HG02588 (cell line): ENCODE results near the gene PAEP.

Experiments
- ATAC-seq: cut with Tn5 transposase; IDR thresholded peaks from one replicate; pipeline ENCODE4 v1.9.1; 2021; ENCODE audit warnings: mild to moderate bottlenecking, moderate library complexity; ENCODE audit not compliant: unreplicated experiment

Gene PAEP

DNA sequence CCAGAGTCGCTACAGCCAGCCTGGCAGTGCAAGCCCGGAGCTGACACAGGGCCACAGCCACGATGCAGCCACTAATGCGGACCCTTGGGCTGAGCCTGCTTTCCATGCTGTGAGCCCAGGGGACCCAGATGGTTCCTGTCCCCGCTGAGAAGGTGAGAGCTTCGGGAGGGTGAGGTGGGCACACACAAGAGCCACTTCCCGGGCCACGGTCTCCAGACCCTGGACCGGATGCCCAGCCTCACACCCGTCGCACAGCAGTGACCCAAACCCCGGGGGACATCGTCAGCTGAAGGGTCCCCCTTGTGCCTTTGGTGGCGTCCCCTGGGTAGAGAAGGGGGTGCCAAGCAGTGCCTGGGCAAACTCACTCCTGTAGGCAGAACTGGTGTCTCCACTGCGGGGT lies 13.4 kb downstream of the PAEP start:
- ATAC-seq, result no peak

DNA sequence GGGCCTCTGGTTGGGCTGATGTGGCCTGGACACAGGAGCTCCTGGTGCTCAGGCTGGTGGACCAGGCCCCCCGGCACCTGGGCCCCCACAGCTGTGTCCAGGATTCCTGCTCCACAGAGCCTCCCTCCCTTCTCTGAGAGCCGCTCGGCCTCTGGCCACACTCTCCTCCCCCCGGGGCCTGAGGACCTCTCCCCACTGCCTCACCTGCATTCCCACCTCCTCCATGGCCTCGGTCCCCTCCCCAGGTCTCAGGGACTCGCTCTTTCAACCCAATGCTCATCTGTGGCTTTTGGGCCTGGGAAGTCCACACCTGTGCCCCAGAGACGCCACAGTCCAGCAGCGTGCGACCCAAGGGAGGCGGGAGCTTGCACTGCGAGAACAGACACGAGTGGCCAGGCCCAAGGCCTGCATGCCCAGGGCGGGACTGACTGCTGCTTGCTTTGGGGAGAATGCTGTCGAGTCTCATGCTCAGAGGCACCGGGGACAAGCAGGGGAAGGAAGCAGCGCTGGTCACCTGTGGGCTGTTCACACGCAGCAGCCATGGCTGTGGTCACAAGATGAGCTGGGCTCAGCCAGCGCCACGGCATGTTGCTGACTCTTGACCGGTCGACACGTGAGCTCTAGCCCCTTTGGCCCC lies 14.6 kb downstream of the PAEP start:
- ATAC-seq, result no peak

- ATAC-seq, result no peak
Observed at GRCh38 chr9:135577256-135577655, 15.7 kb downstream of the PAEP start.

DNA sequence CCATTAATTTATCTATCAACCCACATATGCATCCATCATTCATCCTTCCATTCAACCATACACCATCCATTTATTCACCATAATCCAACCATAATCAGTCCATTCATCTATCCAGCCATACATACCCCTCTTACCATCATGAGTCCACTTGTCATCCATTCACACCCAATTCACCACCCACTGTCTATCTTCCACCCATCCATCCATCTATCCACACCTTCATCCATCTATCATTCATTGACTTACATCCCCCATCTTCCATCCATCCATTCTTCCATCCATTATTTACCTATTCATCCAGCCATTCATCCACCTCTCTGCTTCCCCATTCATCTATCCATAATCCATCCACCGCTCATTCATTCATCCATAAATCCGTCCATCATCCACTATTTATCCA lies 17.8 kb downstream of the PAEP start:
- no peak for ATAC-seq

DNA sequence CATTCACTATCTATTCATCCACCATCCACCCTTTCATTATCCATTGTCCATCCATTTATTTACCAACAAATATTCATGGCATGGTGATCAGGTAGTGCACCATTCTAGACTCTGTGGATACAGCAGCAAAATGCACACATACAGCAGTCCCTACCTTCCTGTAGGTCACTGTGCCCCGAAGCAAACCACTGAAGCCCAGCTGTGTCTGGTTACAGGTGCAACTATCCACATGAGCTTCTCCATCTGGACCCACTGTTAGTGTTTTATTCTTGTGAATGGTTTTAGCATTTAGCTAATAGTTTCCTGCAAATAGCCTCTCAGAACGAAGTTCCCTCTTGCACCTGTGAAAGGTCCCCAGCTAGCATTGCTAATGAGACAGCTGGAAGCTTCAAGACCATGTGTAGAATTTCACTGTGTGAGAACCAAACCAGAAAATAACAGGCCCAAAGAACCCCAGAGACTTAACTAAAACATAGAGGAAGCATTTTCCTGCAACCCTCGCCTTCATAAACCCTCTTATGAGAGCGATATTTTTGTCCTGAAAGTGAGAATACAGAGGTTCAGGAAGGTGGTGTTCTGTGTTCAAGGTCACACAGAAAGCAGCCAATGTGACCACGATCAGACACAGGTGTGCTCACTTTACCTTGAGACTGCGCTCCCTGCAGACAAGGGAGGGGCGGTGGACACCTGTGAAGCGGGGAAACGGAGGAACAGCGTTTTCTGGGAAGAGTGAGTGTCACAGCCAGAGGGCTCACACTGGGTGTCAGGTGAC lies 18.5 kb downstream of the PAEP start:
- ATAC-seq, result no peak

- no peak for ATAC-seq
Observed at GRCh38 chr9:135580664-135581380, 19.3 kb downstream of the PAEP start.

- no peak for ATAC-seq
Observed at GRCh38 chr9:135581636-135582426, 20.3 kb downstream of the PAEP start.

GRCh38 chr9:135582541-135582940 lies 21.0 kb downstream of the PAEP start:
- ATAC-seq, result no peak

DNA sequence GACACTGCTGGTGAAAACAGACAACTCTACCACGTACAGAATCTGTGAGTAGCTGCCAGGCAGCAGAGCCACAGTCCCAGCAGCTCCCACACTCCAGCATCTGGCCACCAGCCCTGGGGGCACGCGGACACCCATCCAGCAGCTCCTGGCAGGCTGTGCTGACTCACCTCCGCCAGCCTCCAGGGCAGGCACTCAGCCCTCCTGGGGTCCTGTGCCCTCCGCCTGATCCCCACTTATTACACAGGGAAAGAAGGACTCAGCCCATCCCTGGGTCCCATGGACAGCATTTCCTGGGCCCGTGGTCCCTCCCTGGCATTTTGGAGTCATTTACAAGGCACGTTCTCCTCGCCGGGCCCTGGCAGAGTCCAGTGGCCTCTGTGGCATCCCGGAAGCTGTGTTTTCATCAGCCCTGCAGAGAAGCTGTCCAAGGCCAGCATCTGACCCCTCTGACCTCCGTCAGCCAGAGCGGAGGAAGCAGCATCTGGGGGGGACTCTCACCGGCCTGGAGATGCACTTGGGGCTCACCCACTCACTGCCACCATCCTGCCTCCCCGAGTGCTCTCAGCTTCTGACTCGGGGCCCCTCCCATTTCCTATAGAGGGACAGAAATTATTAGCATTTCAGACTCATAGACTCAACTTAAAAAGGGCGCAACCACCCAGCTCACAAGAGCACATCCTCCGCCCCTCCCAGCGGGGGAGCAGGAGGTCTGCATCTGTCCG lies 21.6 kb downstream of the PAEP start:
- ATAC-seq, result no peak

DNA sequence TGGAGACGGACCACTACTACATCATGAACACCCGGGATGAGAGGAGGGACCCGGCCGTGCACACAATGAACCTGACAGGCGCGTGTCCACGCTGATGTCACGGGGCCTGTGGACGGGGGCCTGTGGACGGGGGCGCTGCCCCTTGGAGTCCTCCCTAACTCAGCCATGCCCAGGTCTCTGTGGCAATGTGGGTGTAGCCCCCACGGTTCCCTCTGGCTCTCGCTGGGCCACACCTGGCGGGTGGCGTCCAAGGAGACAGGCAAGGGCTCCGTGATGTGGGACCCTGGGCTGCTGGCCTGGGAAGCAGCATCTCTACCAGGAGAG lies 22.1 kb downstream of the PAEP start:
- no peak for ATAC-seq

- ATAC-seq, result no peak
Observed at GRCh38 chr9:135584371-135584770, 22.8 kb downstream of the PAEP start.

- no peak for ATAC-seq
Observed at GRCh38 chr9:135584934-135585333, 23.4 kb downstream of the PAEP start.

DNA sequence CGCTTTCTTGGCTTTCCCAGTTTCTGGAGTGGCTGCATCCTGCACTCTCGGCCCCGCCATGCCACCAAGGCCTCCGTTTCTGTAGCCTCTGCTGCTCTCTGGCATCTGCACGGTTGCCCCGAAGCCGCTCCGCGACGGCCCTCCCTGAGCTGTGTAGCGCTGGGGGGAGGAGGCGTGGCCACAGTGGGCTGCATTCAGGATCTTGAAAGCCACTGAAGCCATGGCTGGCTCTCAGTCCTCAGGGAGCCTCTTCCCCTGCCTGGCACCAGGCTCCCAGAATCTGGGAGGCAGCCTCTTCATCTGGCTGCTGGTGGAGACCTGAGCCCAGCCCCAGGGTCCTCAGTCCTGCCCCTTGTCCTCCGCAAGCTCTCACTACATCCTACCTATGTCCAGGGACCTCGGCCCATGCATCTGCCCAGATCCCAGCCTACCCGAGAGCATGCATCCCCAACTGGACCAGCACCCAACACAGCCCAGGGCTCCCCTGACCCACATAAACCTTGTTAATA lies 25.1 kb downstream of the PAEP start:
- no peak for ATAC-seq

DNA sequence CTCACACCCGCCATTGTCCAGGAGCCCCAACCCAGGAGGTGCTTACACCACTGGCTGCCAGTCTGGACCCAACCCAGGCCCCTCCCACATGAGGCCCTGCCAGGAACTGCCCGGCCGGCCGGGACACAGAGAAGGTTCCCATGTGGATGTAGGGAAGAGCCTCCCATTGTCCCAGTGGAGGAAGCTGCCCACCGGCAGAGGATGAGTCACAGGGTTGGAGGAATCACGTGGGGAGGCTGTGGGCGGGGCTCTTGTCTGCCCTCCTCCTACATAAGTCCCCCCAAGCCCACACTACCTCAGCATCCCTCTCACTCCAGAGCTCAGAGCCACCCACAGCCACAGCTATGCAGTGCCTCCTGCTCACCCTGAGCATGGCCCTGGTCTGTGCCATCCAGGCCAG lies 26.1 kb downstream of the PAEP start:
- no peak for ATAC-seq

GRCh38 chr9:135588371-135588770 lies 26.8 kb downstream of the PAEP start:
- no peak for ATAC-seq

DNA sequence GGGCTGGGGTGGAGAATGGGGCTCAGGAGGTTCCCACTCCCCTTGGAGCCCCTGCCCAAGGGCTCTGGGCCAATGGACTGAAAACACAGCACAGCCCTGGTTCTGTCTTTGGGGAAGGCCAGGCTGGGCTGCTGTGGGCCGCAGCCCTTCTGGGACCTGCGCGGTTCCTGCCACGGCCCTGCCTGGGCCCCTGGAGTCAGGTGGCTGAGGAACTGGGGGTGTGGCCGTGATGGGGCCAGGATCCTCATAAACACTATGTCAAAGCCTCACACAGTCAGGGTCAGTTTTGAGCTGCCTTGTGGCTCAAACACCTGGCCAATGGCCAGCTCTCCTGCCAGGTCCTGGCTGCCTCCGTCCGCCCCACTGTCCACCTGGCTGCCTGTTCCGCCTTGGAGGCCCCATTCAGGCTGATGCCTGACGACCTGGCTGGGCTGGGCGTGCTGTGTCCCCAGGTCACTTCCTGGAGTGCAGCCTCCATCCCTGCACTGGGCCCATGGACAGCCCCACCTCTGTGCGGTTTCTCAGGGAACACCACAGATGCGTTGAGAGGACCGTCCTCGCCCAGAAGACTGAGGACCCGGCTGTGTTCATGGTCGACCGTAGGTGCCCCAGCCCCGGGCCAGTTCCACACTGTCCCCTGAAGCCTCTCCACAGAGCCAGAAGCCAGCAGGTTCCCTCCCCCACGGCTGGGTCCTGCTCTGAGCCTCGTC lies 27.5 kb downstream of the PAEP start:
- no peak for ATAC-seq

DNA sequence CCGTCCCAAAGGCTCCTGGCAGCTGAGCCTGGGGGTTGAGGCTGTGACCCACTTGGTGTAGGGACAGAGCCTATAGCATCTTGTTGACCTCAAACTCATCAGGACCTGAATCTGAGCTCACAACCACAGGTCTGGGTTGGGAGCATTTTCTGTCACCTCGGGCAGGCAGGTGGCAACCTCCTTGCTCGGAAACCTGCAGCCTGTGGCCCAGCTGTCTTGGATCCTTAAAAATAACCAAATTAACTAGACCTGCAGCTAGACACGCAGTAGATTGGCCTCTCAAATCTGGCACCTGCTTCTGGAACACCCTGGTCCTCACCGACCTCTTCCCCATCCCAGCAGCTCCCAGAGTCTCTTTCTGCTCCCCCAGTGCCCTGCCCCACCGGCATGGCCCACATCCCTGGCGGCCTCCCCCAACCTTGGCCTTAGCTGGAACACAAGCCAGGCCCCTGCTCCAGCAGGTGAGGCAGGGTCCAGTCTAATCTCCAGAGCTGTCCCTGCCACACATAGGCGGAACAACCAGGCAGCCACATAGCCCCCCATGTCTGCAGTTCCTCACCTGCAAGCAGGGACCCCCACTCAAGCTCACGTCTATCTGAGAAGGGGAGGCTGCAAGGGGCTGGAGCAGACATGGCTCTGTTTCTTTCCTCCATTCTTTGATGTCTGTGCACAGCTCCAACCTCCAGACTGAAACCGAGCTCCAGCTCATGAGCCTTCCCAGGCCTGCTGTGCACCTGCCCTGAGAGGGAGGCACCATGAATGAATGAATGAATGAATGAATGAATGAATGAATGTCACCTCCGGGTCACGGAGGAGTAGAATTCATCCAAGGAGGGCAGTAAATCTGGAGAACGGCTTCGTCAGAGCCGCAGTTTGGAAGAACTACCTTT lies 28.3 kb downstream of the PAEP start:
- no peak for ATAC-seq

GRCh38 chr9:135590486-135591079 lies 29.0 kb downstream of the PAEP start:
- ATAC-seq, result no peak
